Endothelial cell of umbilical vein (primary cell): ENCODE results near the gene TRPV6. TPM values are rescaled to one million over a fixed set of nuclear protein-coding genes. Genes with fewer than 3 reads are reported as not detected.

ENCODE experiments used
- BruUV-seq: library from RNA; stranded (reverse); fragments of 400-500 nt; replicated peaks from 2 replicates; lab custom pipeline; 2021; lab: Mats Ljungman, UMichigan
- CTCF ChIA-PET: fragments of 300-600, 350-600 bp; sonication (Branson Sonifier 250); formaldehyde crosslinking; loops from one replicate; lab custom pipeline; 2021; ENCODE audit warnings: antibody characterized with exemption, inconsistent platforms; lab: Charles Lee
- POLR2A ChIA-PET: fragments of 300-600, 350-600 bp; sonication (Branson Sonifier 250); formaldehyde crosslinking; loops from one replicate; lab custom pipeline; 2021; ENCODE audit warnings: antibody characterized with exemption, inconsistent platforms; lab: Charles Lee
- DNase-seq: peaks from one replicate; pipeline ENCODE4 v3.0.0-alpha.2; 2011; ENCODE audit warnings: low read depth, low spot score
- FAIRE-seq: peaks from 2 replicates; lab custom pipeline; 2011; peaks lifted over from hg19 to GRCh38; lab: Jason Lieb, UNC
- H2AFZ ChIP-seq: 2 replicates; pipeline ENCODE4 v1.6.0; 2012; ENCODE audit warnings: low read depth, low read length, control low read depth, inconsistent platforms
- H3K27ac ChIP-seq: 2 replicates; pipeline ENCODE4 v1.5.1; 2011; ENCODE audit warnings: low read depth, mild to moderate bottlenecking, control low read depth, low read length, moderate library complexity; ENCODE audit not compliant: insufficient read depth
- H3K27me3 ChIP-seq, 2 experiments: 2 replicates each; pipeline versions ENCODE4 v1.6.0 to v1.6.1; 2011; ENCODE audit warnings: low read length in 2 of 2, mixed read lengths in 1 of 2; ENCODE audit not compliant: control insufficient read depth in 2 of 2, insufficient read depth in 2 of 2
- H3K36me3 ChIP-seq, 2 experiments: 2 replicates in 1 of 2; 3 replicates in 1 of 2; pipeline ENCODE4 v1.5.1; 2011; ENCODE audit warnings: low read length in 2 of 2, mild to moderate bottlenecking in 1 of 2, moderate library complexity in 1 of 2; ENCODE audit not compliant: control insufficient read depth in 2 of 2, insufficient read depth in 2 of 2; ENCODE audit errors: extremely low read depth in 1 of 2
- H3K4me1 ChIP-seq: 3 replicates; pipeline ENCODE4 v1.5.1; 2011; ENCODE audit warnings: mild to moderate bottlenecking, low read length; ENCODE audit not compliant: control insufficient read depth, insufficient read depth; ENCODE audit errors: extremely low read depth
- H3K4me2 ChIP-seq: 2 replicates; pipeline ENCODE4 v1.6.1; 2011; ENCODE audit warnings: low read length, control low read depth, mixed read lengths; ENCODE audit not compliant: insufficient read depth
- H3K4me3 ChIP-seq, 3 experiments: fragments of 200-600 bp in 1 of 3; sonication (generic), shearing (Covaris generic) in 1 of 3; replicated peaks in 1 of 3; 2 replicates each; pipeline ENCODE4 v1.5.1; 2011 to 2016; ENCODE audit warnings: control low read depth in 3 of 3, low read length in 3 of 3, mild to moderate bottlenecking in 2 of 3, inconsistent platforms in 1 of 3, low read depth in 1 of 3, moderate library complexity in 1 of 3; ENCODE audit not compliant: insufficient read depth in 1 of 3
- H3K79me2 ChIP-seq: 2 replicates; pipeline ENCODE4 v1.6.0; 2012; ENCODE audit warnings: low read length, inconsistent platforms; ENCODE audit not compliant: control insufficient read depth, insufficient read depth
- H3K9ac ChIP-seq: replicated peaks from 2 replicates; pipeline ENCODE3; 2011; ENCODE audit warnings: low read length, control low read depth; ENCODE audit not compliant: insufficient read depth; ENCODE audit errors: extremely low read depth
- H3K9me1 ChIP-seq: replicated peaks from 3 replicates; pipeline ENCODE4 v1.6.0; 2011; ENCODE audit warnings: mild to moderate bottlenecking, low read length; ENCODE audit not compliant: control insufficient read depth, insufficient read depth; ENCODE audit errors: extremely low read depth
- H3K9me3 ChIP-seq: replicated peaks from 2 replicates; pipeline ENCODE4 v1.5.1; 2012; ENCODE audit warnings: low read length, inconsistent platforms; ENCODE audit not compliant: control insufficient read depth, insufficient read depth
- H4K20me1 ChIP-seq: replicated peaks from 2 replicates; pipeline ENCODE3; 2011; ENCODE audit warnings: mild to moderate bottlenecking, low read length; ENCODE audit not compliant: control insufficient read depth, insufficient read depth; ENCODE audit errors: extremely low read depth
- EZH2 ChIP-seq: IDR thresholded peaks from 2 replicates; pipeline ENCODE4 v1.6.1; 2012; ENCODE audit warnings: borderline replicate concordance, low read depth, mild to moderate bottlenecking, moderate library complexity, low read length, inconsistent platforms; ENCODE audit not compliant: severe bottlenecking
- FOS ChIP-seq: IDR thresholded peaks from 2 replicates; pipeline ENCODE4 v1.6.1; 2011; ENCODE audit warnings: mild to moderate bottlenecking, low read length, moderate library complexity, borderline replicate concordance; ENCODE audit not compliant: insufficient read depth
- GATA2 ChIP-seq: IDR thresholded peaks from 2 replicates; pipeline ENCODE4 v1.7.0; 2011; ENCODE audit warnings: low read depth, mild to moderate bottlenecking, moderate library complexity, mixed read lengths, low read length; ENCODE audit not compliant: insufficient read length, insufficient read depth
- JUN ChIP-seq: IDR thresholded peaks from 2 replicates; pipeline ENCODE4 v1.6.1; 2011; ENCODE audit warnings: borderline replicate concordance, low read depth; ENCODE audit not compliant: insufficient read length, insufficient read depth
- MAX ChIP-seq: IDR thresholded peaks from 2 replicates; pipeline ENCODE4 v1.6.1; 2011; ENCODE audit not compliant: insufficient read depth, insufficient read length
- MYC ChIP-seq: IDR thresholded peaks from one replicate; pipeline ENCODE4 v1.6.1; 2011; ENCODE audit warnings: mild to moderate bottlenecking, low read depth, low read length
- POLR2A ChIP-seq: IDR thresholded peaks from 2 replicates; pipeline ENCODE4 v1.6.1; 2012; ENCODE audit warnings: low read depth, mild to moderate bottlenecking, control low read depth, low read length
- POLR2AphosphoS5 ChIP-seq: IDR thresholded peaks from 2 replicates; pipeline ENCODE4 v1.6.1; 2012; ENCODE audit warnings: low read depth, mild to moderate bottlenecking, control low read depth, low read length, moderate library complexity; ENCODE audit not compliant: insufficient read depth
- dilution Hi-C: fragments of 300-500 bp; cut with MboI; formaldehyde crosslinking; loops from one replicate; pipeline ENCODE4 v1.15.0; 2019; ENCODE audit warnings: low sequenced_read_pairs; ENCODE audit not compliant: extremely low pct_ligation_motif_present
- intact Hi-C: fragments of 100-400 bp; cut with micrococcal nuclease; formaldehyde crosslinking; loops from one replicate; pipeline ENCODE4 v1.10.0; 2022
- polyA plus RNA-seq, 4 experiments: library from polyadenylated mRNA; depleted of rRNA in 3 of 4; stranded (reverse) in 3 of 4; unstranded in 1 of 4; fragments of >200 nt; gene quantifications; 2 replicates each; pipeline versions ENCODE4 v1.2.1 to v1.2.3, GENCODE V29; 2011 to 2012; ENCODE audit warnings: missing spikeins in 1 of 4
- total RNA-seq: library from RNA; stranded (reverse); gene quantifications from 2 replicates; pipeline ENCODE4 v1.2.3, GENCODE V29; 2021
- TF ChIP-seq, protein P1 (sequence below), 2 donors: IDR thresholded peaks; 1 replicate in 1 of 2; 2 replicates in 1 of 2; pipeline ENCODE4 v1.5.1; 2011; ENCODE audit warnings: low read length in 2 of 2, mild to moderate bottlenecking in 2 of 2, moderate library complexity in 2 of 2, control low read depth in 1 of 2, inconsistent platforms in 1 of 2, low read depth in 1 of 2; ENCODE audit not compliant: insufficient read depth in 1 of 2; ENCODE audit errors: extremely low read depth in 1 of 2

The TRPV6 gene
- total and polyA plus RNA-seq, 2 donors (not counting 3 experiments of a cell fraction or from before 2014, with no cell fraction given) = not detected

GRCh38 chr7:142919656-142920055 lies 34.1 kb upstream of the TRPV6 start:
- Histone ChIP-seq H3K9ac (no peak overlapping the region), H3K9me1 (no peaks in the 10 kb centered on the region), H3K36me3 (no peaks in the 10 kb centered on the region), H4K20me1 (peaks cover 2% of the 10 kb centered on the region), H3K27me3 (peaks cover 0 to 2% of the 10 kb centered on the region in 2 experiments), H3K4me2 (no peak overlapping the region), H3K4me1 (no peaks in the 10 kb centered on the region), H3K9me3 (no peaks in the 10 kb centered on the region), H3K4me3 (no peak overlapping the region), H2AFZ (no peak overlapping the region), H3K79me2 (no peaks in the 10 kb centered on the region), H3K27ac (no peak overlapping the region)
- FAIRE-seq (no peak), DNase-seq (no peak)
- dilution Hi-C loops = no loop called here
- ChIA-PET CTCF (no interaction called here), POLR2A (no interaction called here)
- BruUV-seq = no TSS peak
- intact Hi-C loops = no loop called here
- TF ChIP-seq JUN (no peak), FOS (no peak), EZH2 (no peak), GATA2 (no peak), MAX (no peak), MYC (no peak), POLR2A (no peak), POLR2AphosphoS5 (no peak)
- TF ChIP-seq, protein P1, sequence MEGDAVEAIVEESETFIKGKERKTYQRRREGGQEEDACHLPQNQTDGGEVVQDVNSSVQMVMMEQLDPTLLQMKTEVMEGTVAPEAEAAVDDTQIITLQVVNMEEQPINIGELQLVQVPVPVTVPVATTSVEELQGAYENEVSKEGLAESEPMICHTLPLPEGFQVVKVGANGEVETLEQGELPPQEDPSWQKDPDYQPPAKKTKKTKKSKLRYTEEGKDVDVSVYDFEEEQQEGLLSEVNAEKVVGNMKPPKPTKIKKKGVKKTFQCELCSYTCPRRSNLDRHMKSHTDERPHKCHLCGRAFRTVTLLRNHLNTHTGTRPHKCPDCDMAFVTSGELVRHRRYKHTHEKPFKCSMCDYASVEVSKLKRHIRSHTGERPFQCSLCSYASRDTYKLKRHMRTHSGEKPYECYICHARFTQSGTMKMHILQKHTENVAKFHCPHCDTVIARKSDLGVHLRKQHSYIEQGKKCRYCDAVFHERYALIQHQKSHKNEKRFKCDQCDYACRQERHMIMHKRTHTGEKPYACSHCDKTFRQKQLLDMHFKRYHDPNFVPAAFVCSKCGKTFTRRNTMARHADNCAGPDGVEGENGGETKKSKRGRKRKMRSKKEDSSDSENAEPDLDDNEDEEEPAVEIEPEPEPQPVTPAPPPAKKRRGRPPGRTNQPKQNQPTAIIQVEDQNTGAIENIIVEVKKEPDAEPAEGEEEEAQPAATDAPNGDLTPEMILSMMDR (IDR thresholded peaks at IDR 0.05; ENCODE audit: extremely low read depth in 1 of 2, insufficient read depth in 1 of 2, low read depth in 1 of 2, low read length in 2 of 2) = no peak
